PFSK-1 (cell line): ENCODE results near the gene TMEM272.

ENCODE experiments used
- POLR2AphosphoS5 ChIP-seq: IDR thresholded peaks from 2 replicates; pipeline ENCODE4 v1.6.1; 2012; ENCODE audit warnings: low read depth, mild to moderate bottlenecking, control low read depth, low read length, moderate library complexity
- SIN3A ChIP-seq: IDR thresholded peaks from 2 replicates; pipeline ENCODE4 v1.6.1; 2012; ENCODE audit warnings: mild to moderate bottlenecking, low read length, moderate library complexity, borderline replicate concordance; ENCODE audit not compliant: insufficient read depth
- TAF1 ChIP-seq: IDR thresholded peaks from 2 replicates; pipeline ENCODE4 v1.6.1; 2012; ENCODE audit warnings: low read length, control low read depth, borderline replicate concordance; ENCODE audit not compliant: insufficient read depth
- TF ChIP-seq, protein P1 (sequence below), 2 experiments: IDR thresholded peaks; 2 replicates each; pipeline versions ENCODE4 v1.6.1 to v1.8.0; 2011 to 2012; ENCODE audit warnings: low read depth in 2 of 2, low read length in 2 of 2, control low read depth in 1 of 2, inconsistent platforms in 1 of 2, mild to moderate bottlenecking in 1 of 2, moderate library complexity in 1 of 2; ENCODE audit not compliant: insufficient read depth in 1 of 2

- TF ChIP-seq, protein P1, sequence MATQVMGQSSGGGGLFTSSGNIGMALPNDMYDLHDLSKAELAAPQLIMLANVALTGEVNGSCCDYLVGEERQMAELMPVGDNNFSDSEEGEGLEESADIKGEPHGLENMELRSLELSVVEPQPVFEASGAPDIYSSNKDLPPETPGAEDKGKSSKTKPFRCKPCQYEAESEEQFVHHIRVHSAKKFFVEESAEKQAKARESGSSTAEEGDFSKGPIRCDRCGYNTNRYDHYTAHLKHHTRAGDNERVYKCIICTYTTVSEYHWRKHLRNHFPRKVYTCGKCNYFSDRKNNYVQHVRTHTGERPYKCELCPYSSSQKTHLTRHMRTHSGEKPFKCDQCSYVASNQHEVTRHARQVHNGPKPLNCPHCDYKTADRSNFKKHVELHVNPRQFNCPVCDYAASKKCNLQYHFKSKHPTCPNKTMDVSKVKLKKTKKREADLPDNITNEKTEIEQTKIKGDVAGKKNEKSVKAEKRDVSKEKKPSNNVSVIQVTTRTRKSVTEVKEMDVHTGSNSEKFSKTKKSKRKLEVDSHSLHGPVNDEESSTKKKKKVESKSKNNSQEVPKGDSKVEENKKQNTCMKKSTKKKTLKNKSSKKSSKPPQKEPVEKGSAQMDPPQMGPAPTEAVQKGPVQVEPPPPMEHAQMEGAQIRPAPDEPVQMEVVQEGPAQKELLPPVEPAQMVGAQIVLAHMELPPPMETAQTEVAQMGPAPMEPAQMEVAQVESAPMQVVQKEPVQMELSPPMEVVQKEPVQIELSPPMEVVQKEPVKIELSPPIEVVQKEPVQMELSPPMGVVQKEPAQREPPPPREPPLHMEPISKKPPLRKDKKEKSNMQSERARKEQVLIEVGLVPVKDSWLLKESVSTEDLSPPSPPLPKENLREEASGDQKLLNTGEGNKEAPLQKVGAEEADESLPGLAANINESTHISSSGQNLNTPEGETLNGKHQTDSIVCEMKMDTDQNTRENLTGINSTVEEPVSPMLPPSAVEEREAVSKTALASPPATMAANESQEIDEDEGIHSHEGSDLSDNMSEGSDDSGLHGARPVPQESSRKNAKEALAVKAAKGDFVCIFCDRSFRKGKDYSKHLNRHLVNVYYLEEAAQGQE (IDR thresholded peaks at IDR 0.05; ENCODE audit: insufficient read depth in 1 of 2, low read depth in 2 of 2, low read length in 2 of 2), result no peak
- TF ChIP-seq POLR2AphosphoS5, result no peak
- TF ChIP-seq TAF1, result no peak
- no peak for TF ChIP-seq SIN3A
Measured at GRCh38 chr13:51802631-51803418, 42.2 kb downstream of the TMEM272 start.
